GM23248 (cell line): ENCODE data around the gene KLHL2. TPM values are rescaled to one million over a fixed set of nuclear protein-coding genes. Genes with fewer than 3 reads are reported as not detected.
"Not testable (repeated sequence)": the region's sequence is repeated elsewhere in the genome, so short reads cannot be mapped to it uniquely, and the experiment has no call there.

ENCODE experiments used
- DNase-seq: peaks from one replicate; pipeline ENCODE4 v3.0.0-alpha.2; 2015
- H2AFZ ChIP-seq: fragments of 200-600 bp; sonication (generic); 2 replicates; pipeline ENCODE4 v1.6.1; 2016; ENCODE audit warnings: antibody characterized with exemption
- H3F3A ChIP-seq: fragments of 200-600 bp; sonication (generic); 2 replicates; pipeline ENCODE4 v1.6.1; 2016; ENCODE audit warnings: mild to moderate bottlenecking, antibody characterized with exemption, mixed run types; ENCODE audit not compliant: insufficient read depth
- H3K27ac ChIP-seq: fragments of 200-600 bp; sonication (generic); 2 replicates; pipeline ENCODE4 v1.5.1; 2016; ENCODE audit warnings: mild to moderate bottlenecking
- H3K27me3 ChIP-seq: fragments of 200-600 bp; sonication (generic); replicated peaks from 2 replicates; pipeline ENCODE4 v1.6.1; 2016; ENCODE audit warnings: mild to moderate bottlenecking; ENCODE audit not compliant: insufficient read depth
- H3K36me3 ChIP-seq: fragments of 200-600 bp; sonication (generic); 2 replicates; pipeline ENCODE4 v1.6.1; 2016; ENCODE audit warnings: low read depth, mild to moderate bottlenecking
- H3K4me1 ChIP-seq: fragments of 200-600 bp; sonication (generic); 2 replicates; pipeline ENCODE4 v1.6.1; 2016; ENCODE audit warnings: mild to moderate bottlenecking; ENCODE audit not compliant: insufficient read depth
- H3K4me2 ChIP-seq: fragments of 200-600 bp; sonication (generic); one replicate; pipeline ENCODE4 v1.6.1; 2016; ENCODE audit warnings: mild to moderate bottlenecking; ENCODE audit not compliant: unreplicated experiment
- H3K4me3 ChIP-seq: fragments of 200-600 bp; sonication (generic); 2 replicates; pipeline ENCODE4 v1.5.1; 2016; ENCODE audit warnings: mild to moderate bottlenecking
- H3K79me2 ChIP-seq: fragments of 200-600 bp; sonication (generic); 2 replicates; pipeline ENCODE4 v1.6.1; 2016; ENCODE audit warnings: mild to moderate bottlenecking; ENCODE audit not compliant: insufficient read depth
- H3K9ac ChIP-seq: fragments of 200-600 bp; sonication (generic); 2 replicates; pipeline ENCODE4 v1.6.1; 2016; ENCODE audit warnings: mild to moderate bottlenecking
- H3K9me2 ChIP-seq: fragments of 200-600 bp; sonication (generic); 2 replicates; pipeline ENCODE4 v1.6.1; 2016; ENCODE audit warnings: mixed run types, mild to moderate bottlenecking, moderate library complexity; ENCODE audit not compliant: insufficient read depth
- H3K9me3 ChIP-seq: fragments of 200-600 bp; sonication (generic); one replicate; pipeline ENCODE4 v1.6.1; 2017; ENCODE audit warnings: low read depth
- H4K20me1 ChIP-seq: fragments of 200-600 bp; sonication (generic); 2 replicates; pipeline ENCODE4 v1.6.0; 2016; ENCODE audit not compliant: insufficient read depth
- EZH2 ChIP-seq: fragments of 200-600 bp; sonication (generic); IDR thresholded peaks from 2 replicates; pipeline ENCODE4 v1.6.1; 2018; ENCODE audit warnings: antibody characterized with exemption, mild to moderate bottlenecking; ENCODE audit not compliant: insufficient read depth, poor library complexity, severe bottlenecking
- EZH2phosphoT487 ChIP-seq: fragments of 200-600 bp; sonication (generic); IDR thresholded peaks from 2 replicates; pipeline ENCODE4 v1.6.1; 2018; ENCODE audit warnings: antibody characterized with exemption, moderate library complexity, mild to moderate bottlenecking, low read depth; ENCODE audit not compliant: insufficient read depth
- WGBS, 2 experiments: methylation state at CpG; one replicate each; pipeline ENCODE4 v1.1.6; 2015 to 2017; ENCODE audit warnings: low lambda C conversion rate in 2 of 2, low coverage in 1 of 2; ENCODE audit errors: missing lambda C conversion rate in 2 of 2; 5-methylcytosine and 5-hydroxymethylcytosine counted together
- in situ Hi-C: fragments of 300-500 bp; cut with MboI; formaldehyde crosslinking; loops from 2 replicates; pipeline ENCODE4 v1.15.0; 2020
- polyA plus RNA-seq: library from polyadenylated mRNA; unstranded; fragments of >200 nt; fragmentation: Nextera tagmentation; extraction: Ambion mirVana; gene quantifications from 2 replicates; pipeline ENCODE4 v1.2.1, GENCODE V29; 2016
- total RNA-seq: library from RNA; depleted of rRNA; stranded (reverse); fragments of >200 nt; shearing (Covaris generic); gene quantifications from 2 replicates; pipeline ENCODE4 v1.2.3, GENCODE V29; 2014

KLHL2 gene
- total and polyA plus RNA-seq, 2 experiments from 2014 or later = 11.0 to 20.2 TPM

DNA sequence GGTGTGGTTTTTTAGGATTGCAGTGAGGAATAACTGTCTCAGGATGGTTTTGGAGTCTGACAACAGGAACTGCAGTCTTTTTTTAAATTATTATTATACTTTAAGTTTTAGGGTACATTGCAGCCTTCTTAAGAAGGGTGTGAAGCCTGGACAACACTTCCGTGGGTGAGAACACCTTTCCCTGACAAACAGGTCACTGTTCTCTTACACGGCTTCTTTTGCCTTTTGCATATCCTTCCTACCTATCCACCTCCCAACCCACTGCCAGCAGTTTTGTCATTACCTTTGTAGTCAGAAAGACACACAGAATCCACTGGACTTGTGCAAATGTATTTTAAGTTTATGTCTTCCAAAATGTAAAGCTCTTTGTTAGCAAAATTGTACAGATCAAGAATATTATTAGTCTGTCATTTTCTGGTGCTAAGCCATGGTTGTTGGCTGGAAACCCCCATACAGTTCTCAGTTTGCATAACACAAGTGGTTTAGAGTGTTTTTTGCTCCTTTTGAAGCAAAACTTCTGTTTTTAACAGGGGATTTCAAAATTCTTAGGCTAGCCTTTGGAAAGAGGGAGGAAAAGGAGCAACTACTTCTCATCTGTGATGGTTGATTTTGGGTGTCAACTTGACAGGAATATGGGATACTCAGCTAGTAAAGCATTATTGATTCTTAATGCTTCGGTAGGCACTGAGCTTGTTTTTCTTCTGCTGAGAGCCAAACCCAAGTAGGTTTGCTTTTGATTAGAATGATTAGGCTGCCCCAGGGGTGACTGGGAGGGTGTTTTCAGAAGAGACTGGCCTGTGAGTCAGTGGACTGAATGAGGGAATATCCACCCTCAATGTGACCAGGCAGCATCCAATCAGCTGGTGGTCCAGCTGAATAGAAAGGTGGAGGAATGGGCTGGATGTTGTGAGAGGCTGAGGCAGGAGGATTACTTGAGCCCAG, 29.4 kb upstream of the KLHL2 start:
- no peak overlapping the region for H2AFZ ChIP-seq
- H3K79me2 ChIP-seq = no peaks in the 10 kb centered on the region
- in situ Hi-C loops = no loop called here
- no peaks in the 10 kb centered on the region for H3K36me3 ChIP-seq
- H3K9ac ChIP-seq = no peak overlapping the region
- H3K27me3 ChIP-seq = no peaks in the 10 kb centered on the region
- no peak overlapping the region for H3K27ac ChIP-seq
- DNase-seq = no peak
- no peak overlapping the region for H3K4me2 ChIP-seq
- no peaks in the 10 kb centered on the region for H3F3A ChIP-seq
- peaks cover 2% of the 10 kb centered on the region for H3K9me3 ChIP-seq
- WGBS, 2 experiments = 34 to 45% methylated on average over 3 of the region's 3 CpGs
- no peaks in the 10 kb centered on the region for H4K20me1 ChIP-seq
- TF ChIP-seq EZH2 = no peak
- no peak for TF ChIP-seq EZH2phosphoT487
- no peaks in the 10 kb centered on the region for H3K4me1 ChIP-seq
- no peaks in the 10 kb centered on the region for H3K9me2 ChIP-seq
- H3K4me3 ChIP-seq = no peak overlapping the region

GRCh38 chr4:165184220-165184619, 23.1 kb upstream of the KLHL2 start:
- no peaks in the 10 kb centered on the region for H4K20me1 ChIP-seq
- TF ChIP-seq EZH2phosphoT487 = no peak
- TF ChIP-seq EZH2 = no peak
- no peaks in the 10 kb centered on the region for H3K36me3 ChIP-seq
- in situ Hi-C loops = no loop called here
- no peaks in the 10 kb centered on the region for H3K79me2 ChIP-seq
- no peaks in the 10 kb centered on the region for H3K9me3 ChIP-seq
- no peaks in the 10 kb centered on the region for H3K4me1 ChIP-seq
- WGBS, 2 experiments = 84% methylated on average over 4 of the region's 4 CpGs
- no peaks in the 10 kb centered on the region for H3K27me3 ChIP-seq
- no peaks in the 10 kb centered on the region for H3K9me2 ChIP-seq
- H3K27ac ChIP-seq = no peak overlapping the region
- no peak overlapping the region for H3K4me3 ChIP-seq
- no peaks in the 10 kb centered on the region for H3F3A ChIP-seq
- no peak for DNase-seq
- H2AFZ ChIP-seq = no peak overlapping the region
- no peak overlapping the region for H3K4me2 ChIP-seq
- no peak overlapping the region for H3K9ac ChIP-seq

DNA sequence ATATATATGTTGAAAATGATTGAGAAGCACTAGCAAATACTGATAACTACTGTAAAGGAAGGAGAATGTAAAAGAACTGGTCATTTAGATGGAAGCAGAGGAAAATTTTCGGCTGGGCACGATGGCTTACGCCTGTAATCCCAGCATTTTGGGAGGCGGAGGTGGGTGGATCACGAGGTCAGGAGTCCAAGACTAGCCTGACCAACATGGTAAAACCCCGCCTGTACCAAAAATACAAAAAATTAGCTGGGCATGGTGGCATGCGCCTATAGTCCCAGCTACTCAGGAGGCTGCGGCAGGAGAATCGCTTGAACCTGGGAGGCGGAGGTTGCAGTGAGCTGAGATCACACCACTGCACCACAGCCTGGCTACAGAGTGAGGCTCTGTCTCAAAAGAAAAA, 22.4 kb upstream of the KLHL2 start:
- H3F3A ChIP-seq, H3K9ac ChIP-seq, H3K27ac ChIP-seq, H3K4me2 ChIP-seq, H3K4me1 ChIP-seq, H3K4me3 ChIP-seq, H3K79me2 ChIP-seq, H2AFZ ChIP-seq, H3K9me2 ChIP-seq, H3K36me3 ChIP-seq, H3K9me3 ChIP-seq, DNase-seq, H3K27me3 ChIP-seq, H4K20me1 ChIP-seq, in situ Hi-C loops: not testable (repeated sequence)
- 88 to 89% methylated on average over 10 of the region's 10 CpGs for WGBS, 2 experiments

DNA sequence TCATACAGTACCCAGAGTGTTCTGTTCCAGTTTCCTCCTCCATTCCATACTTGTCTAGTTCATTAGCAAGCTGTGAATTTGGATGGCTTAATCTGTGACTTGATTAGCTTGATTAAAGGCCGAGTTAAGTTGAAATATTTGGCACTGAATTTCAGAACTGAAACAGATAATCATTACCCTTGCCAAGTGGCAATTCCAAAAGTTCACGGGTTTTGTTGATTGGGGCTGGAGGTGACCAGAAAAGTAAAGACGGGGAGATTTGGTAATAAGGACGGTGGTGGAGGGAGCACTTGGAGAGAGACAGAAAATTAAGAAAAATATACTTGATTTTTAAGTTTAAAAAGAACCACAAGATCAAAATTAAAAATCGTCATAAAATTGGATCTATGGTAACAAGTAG, 21.9 kb upstream of the KLHL2 start:
- no peak overlapping the region for H3K27ac ChIP-seq
- no peaks in the 10 kb centered on the region for H3K79me2 ChIP-seq
- H4K20me1 ChIP-seq = no peaks in the 10 kb centered on the region
- H3K36me3 ChIP-seq = no peaks in the 10 kb centered on the region
- no peak overlapping the region for H2AFZ ChIP-seq
- H3F3A ChIP-seq = no peaks in the 10 kb centered on the region
- H3K27me3 ChIP-seq = no peaks in the 10 kb centered on the region
- no peaks in the 10 kb centered on the region for H3K9me2 ChIP-seq
- H3K4me1 ChIP-seq = no peaks in the 10 kb centered on the region
- DNase-seq = no peak
- whole genome bisulfite sequencing, 2 experiments = 65% methylated on average over 5 of the region's 5 CpGs
- no peak overlapping the region for H3K9ac ChIP-seq
- TF ChIP-seq EZH2 = no peak
- TF ChIP-seq EZH2phosphoT487 = no peak
- H3K4me3 ChIP-seq = no peak overlapping the region
- no peak overlapping the region for H3K4me2 ChIP-seq
- in situ Hi-C loops = no loop called here
- no peaks in the 10 kb centered on the region for H3K9me3 ChIP-seq
